K562 (cell line): ENCODE measurements around the gene RNASE13. TPM values are rescaled to one million over a fixed set of nuclear protein-coding genes. Genes with fewer than 3 reads are reported as not detected.

ENCODE experiments used
- ATAC-seq: fragments of 200-7000 bp; cut with Tn5 transposase; 3 replicates; pipeline ENCODE4 v1.9.1; 2020; ENCODE audit warnings: moderate library complexity
- BruUV-seq: library from RNA; stranded (reverse); fragments of 400-500 nt; replicated peaks from 2 replicates; lab custom pipeline; 2021; lab: Mats Ljungman, UMichigan
- CTCF ChIA-PET: fragments of 300-600 bp; formaldehyde crosslinking; extraction: SDS; loops from one replicate; lab custom pipeline; 2021; ENCODE audit warnings: low intra/inter-chr PET ratio; lab: Yijun Ruan, JAX
- POLR2A ChIA-PET: fragments of 300-600, 350-650 bp; sonication (Branson Sonifier 250); formaldehyde crosslinking; extraction: SDS; loops from one replicate; lab custom pipeline; 2021; ENCODE audit warnings: antibody characterized with exemption, inconsistent platforms; lab: Yijun Ruan, JAX
- DNase-seq, 4 experiments: peaks; one replicate each; pipeline versions ENCODE4 v3.0.0 to v3.0.0-alpha.2; 2011 to 2018; ENCODE audit warnings: low spot score in 3 of 4, mixed read lengths in 3 of 4; ENCODE audit errors: extremely low read depth in 1 of 4
- FAIRE-seq: peaks from 2 replicates; lab custom pipeline; 2011; peaks lifted over from hg19 to GRCh38; lab: Jason Lieb, UNC
- H2AFZ ChIP-seq: 2 replicates; pipeline ENCODE4 v1.6.0; 2011; ENCODE audit warnings: low read depth, low read length, control low read depth, inconsistent platforms
- H3K27ac ChIP-seq: fragments of 200-600 bp; 3 replicates; pipeline ENCODE4 v1.8.0; 2011; ENCODE audit warnings: low read depth, mild to moderate bottlenecking, control low read depth, inconsistent platforms, low read length, moderate library complexity, mixed read lengths; ENCODE audit errors: extremely low read depth
- H3K27me3 ChIP-seq, 2 experiments: fragments of 300-600 bp in 1 of 2; 2 replicates in 1 of 2; 3 replicates in 1 of 2; pipeline versions ENCODE4 v1.6.0 to v1.8.0; 2011; ENCODE audit warnings: inconsistent platforms in 2 of 2, low read length in 2 of 2, mild to moderate bottlenecking in 1 of 2, mixed read lengths in 1 of 2, moderate library complexity in 1 of 2; ENCODE audit not compliant: control insufficient read depth in 2 of 2, insufficient read depth in 2 of 2
- H3K36me3 ChIP-seq: fragments of 300-600 bp; 3 replicates; pipeline ENCODE4 v1.8.0; 2011; ENCODE audit warnings: mild to moderate bottlenecking, low read length, inconsistent platforms; ENCODE audit not compliant: control insufficient read depth, insufficient read depth
- H3K4me1 ChIP-seq, 2 experiments: fragments of 200-600 bp in 1 of 2; replicated peaks in 1 of 2; 2 replicates in 1 of 2; 3 replicates in 1 of 2; pipeline versions ENCODE4 v1.5.1 to v1.8.0; 2011; ENCODE audit warnings: inconsistent platforms in 2 of 2, low read length in 2 of 2, mild to moderate bottlenecking in 1 of 2, mixed read lengths in 1 of 2, moderate library complexity in 1 of 2; ENCODE audit not compliant: control insufficient read depth in 2 of 2, insufficient read depth in 2 of 2
- H3K4me2 ChIP-seq: 2 replicates; pipeline ENCODE4 v1.6.1; 2011; ENCODE audit warnings: low read length, control low read depth, inconsistent platforms, mixed read lengths; ENCODE audit not compliant: insufficient read depth
- H3K4me3 ChIP-seq: fragments of 200-600 bp; sonication (generic), shearing (Covaris generic); 2 replicates; pipeline ENCODE4 v1.5.1; 2016; ENCODE audit warnings: control low read depth, inconsistent platforms
- H3K79me2 ChIP-seq: fragments of 200-600 bp; 3 replicates; pipeline ENCODE4 v1.8.0; 2011; ENCODE audit warnings: low read length, inconsistent platforms; ENCODE audit not compliant: control insufficient read depth, insufficient read depth
- H3K9ac ChIP-seq, 2 experiments: 2 replicates each; pipeline versions ENCODE4 v1.6.0 to v1.6.1; 2011; ENCODE audit warnings: low read depth in 2 of 2, low read length in 2 of 2, control low read depth in 1 of 2, inconsistent platforms in 1 of 2, mild to moderate bottlenecking in 1 of 2, mixed read lengths in 1 of 2; ENCODE audit not compliant: insufficient read depth in 1 of 2
- H3K9me1 ChIP-seq: one replicate; pipeline ENCODE4 v1.6.0; 2011; ENCODE audit warnings: inconsistent platforms, mild to moderate bottlenecking, low read length, moderate library complexity; ENCODE audit not compliant: control insufficient read depth, insufficient read depth
- H3K9me3 ChIP-seq: replicated peaks from 2 replicates; pipeline ENCODE4 v1.5.1; 2011; ENCODE audit warnings: low read depth, low read length, inconsistent platforms; ENCODE audit not compliant: control insufficient read depth, insufficient read depth
- H4K20me1 ChIP-seq: replicated peaks from 2 replicates; pipeline ENCODE4 v1.6.1; 2011; ENCODE audit warnings: low read length, inconsistent platforms, mixed read lengths; ENCODE audit not compliant: control insufficient read depth, insufficient read depth
- C11orf30 ChIP-seq: fragments of 450-650 bp; IDR thresholded peaks from 2 replicates; pipeline ENCODE4 v1.6.1; 2016; ENCODE audit warnings: low read depth, mild to moderate bottlenecking
- CBFA2T2 ChIP-seq: fragments of 450-650 bp; conservative IDR thresholded peaks from 2 replicates; pipeline ENCODE4 v1.6.1; 2017; ENCODE audit warnings: mild to moderate bottlenecking
- CXXC5 ChIP-seq: fragments of 250-450 bp; sonication (Bioruptor Pico); IDR thresholded peaks from 2 replicates; pipeline ENCODE4 v1.8.0; 2022; ENCODE audit warnings: inconsistent platforms, mild to moderate bottlenecking, moderate library complexity
- DIDO1 ChIP-seq: fragments of 450-650 bp; IDR thresholded peaks from 2 replicates; pipeline ENCODE4 v1.6.1; 2016; ENCODE audit warnings: low read depth, missing biosample characterization, missing genetic modification characterization
- EGR1 ChIP-seq: fragments of 450-650 bp; conservative IDR thresholded peaks from 2 replicates; pipeline ENCODE4 v1.6.1; 2017; ENCODE audit warnings: mild to moderate bottlenecking
- GATAD2B ChIP-seq: fragments of 450-650 bp; IDR thresholded peaks from 2 replicates; pipeline ENCODE4 v1.6.1; 2017; ENCODE audit warnings: mild to moderate bottlenecking, borderline replicate concordance
- MTA1 ChIP-seq: fragments of 450-650 bp; IDR thresholded peaks from 2 replicates; pipeline ENCODE4 v1.6.1; 2017; ENCODE audit warnings: borderline replicate concordance
- MYC ChIP-seq, 2 experiments: fragments of 250-450 bp in 1 of 2; sonication (Bioruptor Pico) in 1 of 2; IDR thresholded peaks; 2 replicates each; pipeline versions ENCODE4 v1.5.1 to v1.6.1; 2012 to 2021; ENCODE audit warnings: low read depth in 2 of 2, borderline replicate concordance in 1 of 2, improper control_type of control experiment in 1 of 2, low read length in 1 of 2, mild to moderate bottlenecking in 1 of 2, moderate library complexity in 1 of 2
- NFE2L1 ChIP-seq: fragments of 450-650 bp; IDR thresholded peaks from 2 replicates; pipeline ENCODE4 v1.6.1; 2016; ENCODE audit warnings: missing genetic modification characterization, low read depth, mild to moderate bottlenecking, missing compliant biosample characterization, moderate library complexity, borderline replicate concordance
- PHF21A ChIP-seq: fragments of 450-650 bp; IDR thresholded peaks from 2 replicates; pipeline ENCODE4 v1.6.1; 2017; ENCODE audit warnings: low read depth, borderline replicate concordance
- POLR3G ChIP-seq: IDR thresholded peaks from 2 replicates; pipeline ENCODE4 v1.6.1; 2011; ENCODE audit not compliant: insufficient read length, insufficient replicate concordance; ENCODE audit errors: extremely low read depth
- RBM25 ChIP-seq: fragments of 200-400 bp; formaldehyde crosslinking; IDR thresholded peaks from 2 replicates; pipeline ENCODE4 v1.6.1; 2018; ENCODE audit warnings: low read length, low read depth, moderate library complexity; ENCODE audit not compliant: severe bottlenecking
- RFX1 ChIP-seq: fragments of 450-650 bp; IDR thresholded peaks from 2 replicates; pipeline ENCODE4 v1.6.1; 2016; ENCODE audit warnings: mild to moderate bottlenecking, moderate library complexity
- SAFB2 ChIP-seq: fragments of 200-400 bp; formaldehyde crosslinking; IDR thresholded peaks from 2 replicates; pipeline ENCODE4 v1.6.1; 2018; ENCODE audit warnings: borderline replicate concordance, low read length, low read depth, moderate library complexity; ENCODE audit not compliant: severe bottlenecking
- ZNF140 ChIP-seq: fragments of 250-450 bp; sonication (Bioruptor Pico); IDR thresholded peaks from 2 replicates; pipeline ENCODE4 v1.8.0; 2021; ENCODE audit warnings: moderate library complexity, mild to moderate bottlenecking, inconsistent platforms
- ZNF23 ChIP-seq: fragments of 250-450 bp; sonication (Bioruptor Pico); IDR thresholded peaks from 2 replicates; pipeline ENCODE4 v1.4.0; 2020; ENCODE audit warnings: mild to moderate bottlenecking
- ZSCAN29 ChIP-seq: fragments of 450-650 bp; IDR thresholded peaks from 2 replicates; pipeline ENCODE4 v1.6.1; 2017
- WGBS: fragments of 100-300 bp; shearing (Covaris generic); methylation state at CpG from one replicate; pipeline ENCODE4 v1.1.6; 2016; ENCODE audit warnings: low coverage, mixed read lengths; ENCODE audit not compliant: insufficient coverage; ENCODE audit errors: missing lambda C conversion rate; 5-methylcytosine and 5-hydroxymethylcytosine counted together
- in situ Hi-C: fragments of 300-500 bp; cut with MboI; formaldehyde crosslinking; loops from 4 replicates; pipeline ENCODE4 v1.15.0; 2018; ENCODE audit warnings: inconsistent platforms, mixed read lengths
- intact Hi-C: fragments of 100-400 bp; cut with micrococcal nuclease; formaldehyde crosslinking; loops from 2 replicates; pipeline ENCODE4 v1.14.2; 2022
- polyA plus RNA-seq, 8 experiments: library from polyadenylated mRNA; depleted of rRNA in 4 of 8; stranded (reverse) in 5 of 8; unstranded in 3 of 8; fragments of >200 nt; fragmentation: Nextera tagmentation in 2 of 8; fragmentation: Illumina TruSeq in 1 of 8; extraction: Ambion mirVana in 2 of 8; extraction: Trizol in 1 of 8; gene quantifications; 2 replicates each; pipeline versions ENCODE4 v1.2.1 to v1.2.3, GENCODE V29; 2011 to 2014; ENCODE audit warnings: inconsistent platforms in 1 of 8, missing spikeins in 1 of 8
- total RNA-seq, 7 experiments: library from RNA; depleted of rRNA in 6 of 7; stranded (reverse); fragments of >200 nt in 6 of 7; fragmentation: Illumina TruSeq in 2 of 7; extraction: Trizol in 2 of 7; gene quantifications; 2 replicates each; pipeline versions ENCODE4 v1.2.1 to v1.2.3, GENCODE V29; 2011 to 2021; ENCODE audit warnings: low replicate concordance in 1 of 7
- TF ChIP-seq, protein P1 (sequence below), 3 experiments: fragments of 200-800 bp in 1 of 3; fragments of 250-450 bp in 1 of 3; fragments of 450-650 bp in 1 of 3; sonication (Bioruptor Pico) in 1 of 3; sonication (Bioruptor generic) in 1 of 3; formaldehyde crosslinking in 1 of 3; IDR thresholded peaks; 2 replicates each; pipeline versions ENCODE4 v1.6.1 to v1.8.0; 2016 to 2022; ENCODE audit warnings: mild to moderate bottlenecking in 2 of 3, missing genetic modification characterization in 2 of 3, missing compliant biosample characterization in 1 of 3, moderate library complexity in 1 of 3

Gene RNASE13
- total and polyA plus RNA-seq, 9 of the 15 experiments (the other 6 are each of a cell fraction or from before 2014, with no cell fraction given), result not detected

DNA sequence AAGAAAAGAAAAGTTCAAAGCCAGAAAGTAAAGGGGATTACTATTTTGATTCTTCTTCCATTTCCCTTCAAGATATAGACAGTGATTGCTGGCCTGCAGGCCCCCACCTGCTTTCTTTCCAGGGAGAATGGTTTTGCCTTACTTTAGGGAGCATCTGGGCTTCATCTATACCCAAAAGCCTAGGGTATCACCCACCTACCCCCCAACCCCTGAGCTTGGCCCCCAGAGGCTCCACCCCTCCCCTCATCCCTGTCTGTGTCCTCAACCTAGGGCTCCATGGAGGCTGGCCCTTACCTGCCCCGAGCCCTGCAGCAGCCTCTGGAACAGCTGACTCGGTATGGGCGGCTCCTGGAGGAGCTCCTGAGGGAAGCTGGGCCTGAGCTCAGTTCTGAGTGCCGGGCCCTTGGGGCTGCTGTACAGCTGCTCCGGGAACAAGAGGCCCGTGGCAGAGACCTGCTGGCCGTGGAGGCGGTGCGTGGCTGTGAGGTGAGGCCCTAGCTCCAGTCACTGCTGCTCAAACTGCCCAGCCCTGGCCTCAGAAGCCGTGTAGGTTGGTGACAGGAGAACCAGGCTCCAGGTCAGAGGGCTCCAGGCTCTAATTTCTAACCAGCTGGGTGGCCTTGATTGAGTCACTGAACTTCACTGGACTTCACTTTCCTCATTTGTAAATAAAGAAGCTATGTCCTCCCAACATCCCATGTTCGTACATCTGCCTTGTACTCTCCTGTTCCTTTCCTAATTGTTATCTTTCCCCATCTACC, 49.1 kb upstream of the RNASE13 start:
- Histone ChIP-seq H3K4me2 (no peak overlapping the region), H3K27ac (no peak overlapping the region), H3K9me1 (no peaks in the 10 kb centered on the region), H4K20me1 (no peaks in the 10 kb centered on the region), H3K4me3 (no peak overlapping the region), H3K4me1 (peaks cover 0 to 4% of the 10 kb centered on the region in 2 experiments; a peak in 2 of 5 replicates), H3K27me3 (no peaks in the 10 kb centered on the region), H3K79me2 (no peaks in the 10 kb centered on the region), H2AFZ (no peak overlapping the region), H3K36me3 (no peaks in the 10 kb centered on the region), H3K9me3 (no peaks in the 10 kb centered on the region), H3K9ac (peak overlapping the region in 1 of 2 experiments; percentile 35; a peak in 1 of 4 replicates)
- BruUV-seq, result no TSS peak
- ATAC-seq (no peak), DNase-seq (no peak), FAIRE-seq (no peak)
- ChIA-PET CTCF (no interaction called here), POLR2A (interaction anchor here (0.5 to 1.2 kb wide), 4 partner anchors 9 to 354 kb away, joined by 3 read pairs; no protein-coding TSS in a partner anchor)
- TF ChIP-seq C11orf30 (no peak), CBFA2T2 (no peak), RFX1 (no peak), POLR3G (no peak), ZNF23 (no peak), PHF21A (no peak), MYC (IDR thresholded peaks at IDR 0.05; ENCODE audit: low read depth, low read length) (no peak), MYC (CRISPR knock-in tag; IDR thresholded peaks at IDR 0.05; ENCODE audit: borderline replicate concordance, low read depth) (no peak), MTA1 (no peak), ZSCAN29 (no peak), EGR1 (no peak), CXXC5 (no peak), DIDO1 (no peak), ZNF140 (CRISPR knock-in tag) (no peak), RBM25 (no peak), SAFB2 (no peak), NFE2L1 (no peak), GATAD2B (no peak)
- TF ChIP-seq, protein P1, sequence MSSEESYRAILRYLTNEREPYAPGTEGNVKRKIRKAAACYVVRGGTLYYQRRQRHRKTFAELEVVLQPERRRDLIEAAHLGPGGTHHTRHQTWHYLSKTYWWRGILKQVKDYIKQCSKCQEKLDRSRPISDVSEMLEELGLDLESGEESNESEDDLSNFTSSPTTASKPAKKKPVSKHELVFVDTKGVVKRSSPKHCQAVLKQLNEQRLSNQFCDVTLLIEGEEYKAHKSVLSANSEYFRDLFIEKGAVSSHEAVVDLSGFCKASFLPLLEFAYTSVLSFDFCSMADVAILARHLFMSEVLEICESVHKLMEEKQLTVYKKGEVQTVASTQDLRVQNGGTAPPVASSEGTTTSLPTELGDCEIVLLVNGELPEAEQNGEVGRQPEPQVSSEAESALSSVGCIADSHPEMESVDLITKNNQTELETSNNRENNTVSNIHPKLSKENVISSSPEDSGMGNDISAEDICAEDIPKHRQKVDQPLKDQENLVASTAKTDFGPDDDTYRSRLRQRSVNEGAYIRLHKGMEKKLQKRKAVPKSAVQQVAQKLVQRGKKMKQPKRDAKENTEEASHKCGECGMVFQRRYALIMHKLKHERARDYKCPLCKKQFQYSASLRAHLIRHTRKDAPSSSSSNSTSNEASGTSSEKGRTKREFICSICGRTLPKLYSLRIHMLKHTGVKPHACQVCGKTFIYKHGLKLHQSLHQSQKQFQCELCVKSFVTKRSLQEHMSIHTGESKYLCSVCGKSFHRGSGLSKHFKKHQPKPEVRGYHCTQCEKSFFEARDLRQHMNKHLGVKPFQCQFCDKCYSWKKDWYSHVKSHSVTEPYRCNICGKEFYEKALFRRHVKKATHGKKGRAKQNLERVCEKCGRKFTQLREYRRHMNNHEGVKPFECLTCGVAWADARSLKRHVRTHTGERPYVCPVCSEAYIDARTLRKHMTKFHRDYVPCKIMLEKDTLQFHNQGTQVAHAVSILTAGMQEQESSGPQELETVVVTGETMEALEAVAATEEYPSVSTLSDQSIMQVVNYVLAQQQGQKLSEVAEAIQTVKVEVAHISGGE (CRISPR knock-in tag; IDR thresholded peaks at IDR 0.05), result no peak
- intact Hi-C loops, result no loop called here
- in situ Hi-C loops, result no loop called here
- 52% methylated on average over 10 of the region's 11 CpGs for WGBS
